Measurements from ENCODE around the gene SFXN3.

- TF ChIP-seq POLR2A (IDR thresholded peaks at IDR 0.05; ENCODE audit: control extremely low read depth in 1 of 2, low read depth in 2 of 2, low read length in 2 of 2) (no peak), CTCF (IDR thresholded peaks at IDR 0.05; ENCODE audit: control extremely low read depth in 1 of 3, insufficient read depth in 1 of 3, low read depth in 1 of 3, low read length in 3 of 3) (no peak), CHD2 (IDR thresholded peaks at IDR 0.05; ENCODE audit: low read length) (no peak), HDAC2 (IDR thresholded peaks at IDR 0.05; ENCODE audit: borderline replicate concordance in 1 of 2, low read depth in 2 of 2, low read length in 2 of 2) (no peak), CBX5 (IDR thresholded peaks at IDR 0.05; ENCODE audit: low read depth, low read length) (no peak), JUN (IDR thresholded peaks at IDR 0.05; ENCODE audit: low read depth, low read length) (no peak), TBP (IDR thresholded peaks at IDR 0.05; ENCODE audit: low read depth, low read length) (no peak), E2F6 (IDR thresholded peaks at IDR 0.05) (no peak), PHF8 (conservative IDR thresholded peaks at IDR 0.05; ENCODE audit: low read depth, low read length) (no peak), ZNF274 (IDR thresholded peaks at IDR 0.05; ENCODE audit: borderline replicate concordance, extremely low read depth, low read length) (no peak), YY1 (IDR thresholded peaks at IDR 0.05; ENCODE audit: low read depth, low read length) (no peak), EP300 (IDR thresholded peaks at IDR 0.05; ENCODE audit: borderline replicate concordance in 1 of 2, low read depth in 2 of 2, low read length in 2 of 2) (no peak), SIN3A (conservative IDR thresholded peaks at IDR 0.05 in 1 of 2, IDR thresholded peaks at IDR 0.05 in 1 of 2; ENCODE audit: low read depth in 1 of 2, low read length in 2 of 2) (no peak)
Measured at GRCh38 chr10:100995181-100995580, 35.9 kb upstream of the SFXN3 start.

All from H1 (cell line).